Panc1 (cell line): ENCODE results near the gene CPT1B.

ENCODE experiments used
- POLR2AphosphoS5 ChIP-seq: IDR thresholded peaks from 2 replicates; pipeline ENCODE4 v1.6.1; 2012; ENCODE audit warnings: mild to moderate bottlenecking, low read depth, low read length, moderate library complexity
- TF ChIP-seq, protein P1 (sequence below): fragments of 450-650 bp; IDR thresholded peaks from 2 replicates; pipeline ENCODE4 v1.5.1; 2017; ENCODE audit warnings: mild to moderate bottlenecking
- TF ChIP-seq, protein P2 (sequence below), 2 experiments: IDR thresholded peaks; 2 replicates each; pipeline ENCODE4 v1.6.1; 2011 to 2012; ENCODE audit warnings: low read depth in 2 of 2, control low read depth in 1 of 2, low read length in 1 of 2, mild to moderate bottlenecking in 1 of 2, moderate library complexity in 1 of 2; ENCODE audit not compliant: insufficient read depth in 1 of 2

GRCh38 chr22:50567721-50568252 lies 10.4 kb downstream of the CPT1B start:
- TF ChIP-seq, protein P1, sequence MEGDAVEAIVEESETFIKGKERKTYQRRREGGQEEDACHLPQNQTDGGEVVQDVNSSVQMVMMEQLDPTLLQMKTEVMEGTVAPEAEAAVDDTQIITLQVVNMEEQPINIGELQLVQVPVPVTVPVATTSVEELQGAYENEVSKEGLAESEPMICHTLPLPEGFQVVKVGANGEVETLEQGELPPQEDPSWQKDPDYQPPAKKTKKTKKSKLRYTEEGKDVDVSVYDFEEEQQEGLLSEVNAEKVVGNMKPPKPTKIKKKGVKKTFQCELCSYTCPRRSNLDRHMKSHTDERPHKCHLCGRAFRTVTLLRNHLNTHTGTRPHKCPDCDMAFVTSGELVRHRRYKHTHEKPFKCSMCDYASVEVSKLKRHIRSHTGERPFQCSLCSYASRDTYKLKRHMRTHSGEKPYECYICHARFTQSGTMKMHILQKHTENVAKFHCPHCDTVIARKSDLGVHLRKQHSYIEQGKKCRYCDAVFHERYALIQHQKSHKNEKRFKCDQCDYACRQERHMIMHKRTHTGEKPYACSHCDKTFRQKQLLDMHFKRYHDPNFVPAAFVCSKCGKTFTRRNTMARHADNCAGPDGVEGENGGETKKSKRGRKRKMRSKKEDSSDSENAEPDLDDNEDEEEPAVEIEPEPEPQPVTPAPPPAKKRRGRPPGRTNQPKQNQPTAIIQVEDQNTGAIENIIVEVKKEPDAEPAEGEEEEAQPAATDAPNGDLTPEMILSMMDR, result no peak
- TF ChIP-seq POLR2AphosphoS5, result no peak
- TF ChIP-seq, protein P2, sequence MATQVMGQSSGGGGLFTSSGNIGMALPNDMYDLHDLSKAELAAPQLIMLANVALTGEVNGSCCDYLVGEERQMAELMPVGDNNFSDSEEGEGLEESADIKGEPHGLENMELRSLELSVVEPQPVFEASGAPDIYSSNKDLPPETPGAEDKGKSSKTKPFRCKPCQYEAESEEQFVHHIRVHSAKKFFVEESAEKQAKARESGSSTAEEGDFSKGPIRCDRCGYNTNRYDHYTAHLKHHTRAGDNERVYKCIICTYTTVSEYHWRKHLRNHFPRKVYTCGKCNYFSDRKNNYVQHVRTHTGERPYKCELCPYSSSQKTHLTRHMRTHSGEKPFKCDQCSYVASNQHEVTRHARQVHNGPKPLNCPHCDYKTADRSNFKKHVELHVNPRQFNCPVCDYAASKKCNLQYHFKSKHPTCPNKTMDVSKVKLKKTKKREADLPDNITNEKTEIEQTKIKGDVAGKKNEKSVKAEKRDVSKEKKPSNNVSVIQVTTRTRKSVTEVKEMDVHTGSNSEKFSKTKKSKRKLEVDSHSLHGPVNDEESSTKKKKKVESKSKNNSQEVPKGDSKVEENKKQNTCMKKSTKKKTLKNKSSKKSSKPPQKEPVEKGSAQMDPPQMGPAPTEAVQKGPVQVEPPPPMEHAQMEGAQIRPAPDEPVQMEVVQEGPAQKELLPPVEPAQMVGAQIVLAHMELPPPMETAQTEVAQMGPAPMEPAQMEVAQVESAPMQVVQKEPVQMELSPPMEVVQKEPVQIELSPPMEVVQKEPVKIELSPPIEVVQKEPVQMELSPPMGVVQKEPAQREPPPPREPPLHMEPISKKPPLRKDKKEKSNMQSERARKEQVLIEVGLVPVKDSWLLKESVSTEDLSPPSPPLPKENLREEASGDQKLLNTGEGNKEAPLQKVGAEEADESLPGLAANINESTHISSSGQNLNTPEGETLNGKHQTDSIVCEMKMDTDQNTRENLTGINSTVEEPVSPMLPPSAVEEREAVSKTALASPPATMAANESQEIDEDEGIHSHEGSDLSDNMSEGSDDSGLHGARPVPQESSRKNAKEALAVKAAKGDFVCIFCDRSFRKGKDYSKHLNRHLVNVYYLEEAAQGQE (IDR thresholded peaks at IDR 0.05; ENCODE audit: insufficient read depth in 1 of 2, low read depth in 2 of 2, low read length in 1 of 2), result no peak
